ENCODE results near the gene CALB2. TPM values are rescaled to one million over a fixed set of nuclear protein-coding genes. Genes with fewer than 3 reads are reported as not detected.

Gene CALB2
- total RNA-seq, 1 experiment from 2014 or later, result 5.5 TPM

GRCh38 chr16:71406316-71406715 is 47.8 kb downstream of the CALB2 start:
- TF ChIP-seq ZNF274 (IDR thresholded peaks at IDR 0.05; ENCODE audit: low read depth, low read length) (no peak), CTCF (IDR thresholded peaks at IDR 0.05 in 2 of 3, conservative IDR thresholded peaks at IDR 0.05 in 1 of 3; ENCODE audit: borderline replicate concordance in 1 of 3, insufficient read depth in 1 of 3, low read depth in 2 of 3, low read length in 2 of 3) (no peak), SRF (IDR thresholded peaks at IDR 0.05; ENCODE audit: low read depth) (no peak), REST (IDR thresholded peaks at IDR 0.05; ENCODE audit: low read depth) (no peak), ELF1 (IDR thresholded peaks at IDR 0.05; ENCODE audit: borderline replicate concordance, low read depth) (no peak), RAD21 (IDR thresholded peaks at IDR 0.05; ENCODE audit: low read depth) (no peak)
- ChIA-PET RAD21 (ENCODE audit: low non-redundant PET in 1 of 2, low total read pairs in 2 of 2, uncharacterized antibody in 2 of 2, unreplicated experiment in 2 of 2) (no interaction called here), POLR2A (interaction anchor here (1.0 kb wide), 1 partner anchor 95 kb away, joined by 3 read pairs; no protein-coding TSS in a partner anchor), CTCF (no interaction called here)
- H3K9me3 ChIP-seq (ENCODE audit: control insufficient read depth in 1 of 2, insufficient read depth in 1 of 2, low read depth in 1 of 2, low read length in 2 of 2), result no peaks in the 10 kb centered on the region; a peak in 1 of 4 replicates
- no TSS peak for BruUV-seq (replicated peaks)
- intact Hi-C loops (cut with micrococcal nuclease), result no loop called here
- H3K4me3 ChIP-seq (replicated peaks in 1 of 2; ENCODE audit: low read depth in 1 of 2, low read length in 2 of 2), result no peak overlapping the region
- no peaks in the 10 kb centered on the region for H3K79me2 ChIP-seq (ENCODE audit: insufficient read depth, low read length)
- no peaks in the 10 kb centered on the region for H3K9me2 ChIP-seq (ENCODE audit: insufficient read depth)
- DNase-seq (ENCODE audit: low read depth, low spot score), result no peak
- no peaks in the 10 kb centered on the region for H3K4me1 ChIP-seq (ENCODE audit: control insufficient read depth in 1 of 2, insufficient read depth in 2 of 2, low read length in 2 of 2)
- H3K36me3 ChIP-seq (ENCODE audit: control insufficient read depth in 1 of 2, insufficient read depth in 2 of 2, low read length in 2 of 2), result no peaks in the 10 kb centered on the region
- no peak for ATAC-seq
- H4K20me1 ChIP-seq (ENCODE audit: insufficient read depth), result no peaks in the 10 kb centered on the region
- H3K27ac ChIP-seq (ENCODE audit: low read depth, low read length), result no peak overlapping the region
- no peak overlapping the region for H2AFZ ChIP-seq (ENCODE audit: low read depth, low read length, poor library complexity, severe bottlenecking)
- peaks cover 29% of the 10 kb centered on the region for H3K27me3 ChIP-seq (ENCODE audit: insufficient read depth, low read length)
- H3K4me2 ChIP-seq (ENCODE audit: low read length), result no peak overlapping the region
- H3K9ac ChIP-seq (ENCODE audit: low read length), result no peak overlapping the region
